ENCODE data around the gene TRIM16. TPM values are rescaled to one million over a fixed set of nuclear protein-coding genes. Genes with fewer than 3 reads are reported as not detected.

The TRIM16 gene
- total and polyA plus RNA-seq, 9 of the 15 experiments (the other 6 are each of a cell fraction or from before 2014, with no cell fraction given) = 3.5 to 9.2 (median 8.2) TPM

GRCh38 chr17:15651583-15652110, 32.5 kb downstream of the TRIM16 start (continued):
- TF ChIP-seq PTRF (tag; IDR thresholded peaks at IDR 0.05) (no peak), ZC3H4 (CRISPR knock-in tag; IDR thresholded peaks at IDR 0.05; ENCODE audit: borderline replicate concordance) (no peak), RB1 (IDR thresholded peaks at IDR 0.05; ENCODE audit: low read depth) (no peak), ZZZ3 (IDR thresholded peaks at IDR 0.05) (no peak), TFE3 (CRISPR knock-in tag; IDR thresholded peaks at IDR 0.05) (no peak), CBX3 (IDR thresholded peaks at IDR 0.05; ENCODE audit: borderline replicate concordance in 1 of 2, low read length in 2 of 2) (no peak; a peak in 1 of 3 replicates), CXXC5 (CRISPR knock-in tag; IDR thresholded peaks at IDR 0.05) (no peak), MTA1 (IDR thresholded peaks at IDR 0.05; ENCODE audit: borderline replicate concordance) (no peak), ZNF766 (CRISPR knock-in tag; conservative IDR thresholded peaks at IDR 0.05) (no peak), TCF15 (CRISPR knock-in tag; IDR thresholded peaks at IDR 0.05) (no peak), MAZ (CRISPR knock-in tag; conservative IDR thresholded peaks at IDR 0.05 in 1 of 2, IDR thresholded peaks at IDR 0.05 in 1 of 2) (no peak)
- TF ChIP-seq, protein P1, sequence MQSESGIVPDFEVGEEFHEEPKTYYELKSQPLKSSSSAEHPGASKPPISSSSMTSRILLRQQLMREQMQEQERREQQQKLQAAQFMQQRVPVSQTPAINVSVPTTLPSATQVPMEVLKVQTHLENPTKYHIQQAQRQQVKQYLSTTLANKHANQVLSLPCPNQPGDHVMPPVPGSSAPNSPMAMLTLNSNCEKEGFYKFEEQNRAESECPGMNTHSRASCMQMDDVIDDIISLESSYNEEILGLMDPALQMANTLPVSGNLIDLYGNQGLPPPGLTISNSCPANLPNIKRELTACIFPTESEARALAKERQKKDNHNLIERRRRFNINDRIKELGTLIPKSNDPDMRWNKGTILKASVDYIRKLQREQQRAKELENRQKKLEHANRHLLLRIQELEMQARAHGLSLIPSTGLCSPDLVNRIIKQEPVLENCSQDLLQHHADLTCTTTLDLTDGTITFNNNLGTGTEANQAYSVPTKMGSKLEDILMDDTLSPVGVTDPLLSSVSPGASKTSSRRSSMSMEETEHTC (IDR thresholded peaks at IDR 0.05) = no peak
- TF ChIP-seq, protein P2, sequence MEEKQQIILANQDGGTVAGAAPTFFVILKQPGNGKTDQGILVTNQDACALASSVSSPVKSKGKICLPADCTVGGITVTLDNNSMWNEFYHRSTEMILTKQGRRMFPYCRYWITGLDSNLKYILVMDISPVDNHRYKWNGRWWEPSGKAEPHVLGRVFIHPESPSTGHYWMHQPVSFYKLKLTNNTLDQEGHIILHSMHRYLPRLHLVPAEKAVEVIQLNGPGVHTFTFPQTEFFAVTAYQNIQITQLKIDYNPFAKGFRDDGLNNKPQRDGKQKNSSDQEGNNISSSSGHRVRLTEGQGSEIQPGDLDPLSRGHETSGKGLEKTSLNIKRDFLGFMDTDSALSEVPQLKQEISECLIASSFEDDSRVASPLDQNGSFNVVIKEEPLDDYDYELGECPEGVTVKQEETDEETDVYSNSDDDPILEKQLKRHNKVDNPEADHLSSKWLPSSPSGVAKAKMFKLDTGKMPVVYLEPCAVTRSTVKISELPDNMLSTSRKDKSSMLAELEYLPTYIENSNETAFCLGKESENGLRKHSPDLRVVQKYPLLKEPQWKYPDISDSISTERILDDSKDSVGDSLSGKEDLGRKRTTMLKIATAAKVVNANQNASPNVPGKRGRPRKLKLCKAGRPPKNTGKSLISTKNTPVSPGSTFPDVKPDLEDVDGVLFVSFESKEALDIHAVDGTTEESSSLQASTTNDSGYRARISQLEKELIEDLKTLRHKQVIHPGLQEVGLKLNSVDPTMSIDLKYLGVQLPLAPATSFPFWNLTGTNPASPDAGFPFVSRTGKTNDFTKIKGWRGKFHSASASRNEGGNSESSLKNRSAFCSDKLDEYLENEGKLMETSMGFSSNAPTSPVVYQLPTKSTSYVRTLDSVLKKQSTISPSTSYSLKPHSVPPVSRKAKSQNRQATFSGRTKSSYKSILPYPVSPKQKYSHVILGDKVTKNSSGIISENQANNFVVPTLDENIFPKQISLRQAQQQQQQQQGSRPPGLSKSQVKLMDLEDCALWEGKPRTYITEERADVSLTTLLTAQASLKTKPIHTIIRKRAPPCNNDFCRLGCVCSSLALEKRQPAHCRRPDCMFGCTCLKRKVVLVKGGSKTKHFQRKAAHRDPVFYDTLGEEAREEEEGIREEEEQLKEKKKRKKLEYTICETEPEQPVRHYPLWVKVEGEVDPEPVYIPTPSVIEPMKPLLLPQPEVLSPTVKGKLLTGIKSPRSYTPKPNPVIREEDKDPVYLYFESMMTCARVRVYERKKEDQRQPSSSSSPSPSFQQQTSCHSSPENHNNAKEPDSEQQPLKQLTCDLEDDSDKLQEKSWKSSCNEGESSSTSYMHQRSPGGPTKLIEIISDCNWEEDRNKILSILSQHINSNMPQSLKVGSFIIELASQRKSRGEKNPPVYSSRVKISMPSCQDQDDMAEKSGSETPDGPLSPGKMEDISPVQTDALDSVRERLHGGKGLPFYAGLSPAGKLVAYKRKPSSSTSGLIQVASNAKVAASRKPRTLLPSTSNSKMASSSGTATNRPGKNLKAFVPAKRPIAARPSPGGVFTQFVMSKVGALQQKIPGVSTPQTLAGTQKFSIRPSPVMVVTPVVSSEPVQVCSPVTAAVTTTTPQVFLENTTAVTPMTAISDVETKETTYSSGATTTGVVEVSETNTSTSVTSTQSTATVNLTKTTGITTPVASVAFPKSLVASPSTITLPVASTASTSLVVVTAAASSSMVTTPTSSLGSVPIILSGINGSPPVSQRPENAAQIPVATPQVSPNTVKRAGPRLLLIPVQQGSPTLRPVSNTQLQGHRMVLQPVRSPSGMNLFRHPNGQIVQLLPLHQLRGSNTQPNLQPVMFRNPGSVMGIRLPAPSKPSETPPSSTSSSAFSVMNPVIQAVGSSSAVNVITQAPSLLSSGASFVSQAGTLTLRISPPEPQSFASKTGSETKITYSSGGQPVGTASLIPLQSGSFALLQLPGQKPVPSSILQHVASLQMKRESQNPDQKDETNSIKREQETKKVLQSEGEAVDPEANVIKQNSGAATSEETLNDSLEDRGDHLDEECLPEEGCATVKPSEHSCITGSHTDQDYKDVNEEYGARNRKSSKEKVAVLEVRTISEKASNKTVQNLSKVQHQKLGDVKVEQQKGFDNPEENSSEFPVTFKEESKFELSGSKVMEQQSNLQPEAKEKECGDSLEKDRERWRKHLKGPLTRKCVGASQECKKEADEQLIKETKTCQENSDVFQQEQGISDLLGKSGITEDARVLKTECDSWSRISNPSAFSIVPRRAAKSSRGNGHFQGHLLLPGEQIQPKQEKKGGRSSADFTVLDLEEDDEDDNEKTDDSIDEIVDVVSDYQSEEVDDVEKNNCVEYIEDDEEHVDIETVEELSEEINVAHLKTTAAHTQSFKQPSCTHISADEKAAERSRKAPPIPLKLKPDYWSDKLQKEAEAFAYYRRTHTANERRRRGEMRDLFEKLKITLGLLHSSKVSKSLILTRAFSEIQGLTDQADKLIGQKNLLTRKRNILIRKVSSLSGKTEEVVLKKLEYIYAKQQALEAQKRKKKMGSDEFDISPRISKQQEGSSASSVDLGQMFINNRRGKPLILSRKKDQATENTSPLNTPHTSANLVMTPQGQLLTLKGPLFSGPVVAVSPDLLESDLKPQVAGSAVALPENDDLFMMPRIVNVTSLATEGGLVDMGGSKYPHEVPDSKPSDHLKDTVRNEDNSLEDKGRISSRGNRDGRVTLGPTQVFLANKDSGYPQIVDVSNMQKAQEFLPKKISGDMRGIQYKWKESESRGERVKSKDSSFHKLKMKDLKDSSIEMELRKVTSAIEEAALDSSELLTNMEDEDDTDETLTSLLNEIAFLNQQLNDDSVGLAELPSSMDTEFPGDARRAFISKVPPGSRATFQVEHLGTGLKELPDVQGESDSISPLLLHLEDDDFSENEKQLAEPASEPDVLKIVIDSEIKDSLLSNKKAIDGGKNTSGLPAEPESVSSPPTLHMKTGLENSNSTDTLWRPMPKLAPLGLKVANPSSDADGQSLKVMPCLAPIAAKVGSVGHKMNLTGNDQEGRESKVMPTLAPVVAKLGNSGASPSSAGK (IDR thresholded peaks at IDR 0.05) = peak; percentile 14; the same call in 1 of the 2 replicates

Data from K562 (cell line).